NCI-H146 (cell line): ENCODE data around the gene PPIP5K1.

Source experiments
- DNase-seq: peaks from one replicate; lab custom pipeline; 2025; lab: John Stamatoyannopoulos, UW

The PPIP5K1 gene

DNA sequence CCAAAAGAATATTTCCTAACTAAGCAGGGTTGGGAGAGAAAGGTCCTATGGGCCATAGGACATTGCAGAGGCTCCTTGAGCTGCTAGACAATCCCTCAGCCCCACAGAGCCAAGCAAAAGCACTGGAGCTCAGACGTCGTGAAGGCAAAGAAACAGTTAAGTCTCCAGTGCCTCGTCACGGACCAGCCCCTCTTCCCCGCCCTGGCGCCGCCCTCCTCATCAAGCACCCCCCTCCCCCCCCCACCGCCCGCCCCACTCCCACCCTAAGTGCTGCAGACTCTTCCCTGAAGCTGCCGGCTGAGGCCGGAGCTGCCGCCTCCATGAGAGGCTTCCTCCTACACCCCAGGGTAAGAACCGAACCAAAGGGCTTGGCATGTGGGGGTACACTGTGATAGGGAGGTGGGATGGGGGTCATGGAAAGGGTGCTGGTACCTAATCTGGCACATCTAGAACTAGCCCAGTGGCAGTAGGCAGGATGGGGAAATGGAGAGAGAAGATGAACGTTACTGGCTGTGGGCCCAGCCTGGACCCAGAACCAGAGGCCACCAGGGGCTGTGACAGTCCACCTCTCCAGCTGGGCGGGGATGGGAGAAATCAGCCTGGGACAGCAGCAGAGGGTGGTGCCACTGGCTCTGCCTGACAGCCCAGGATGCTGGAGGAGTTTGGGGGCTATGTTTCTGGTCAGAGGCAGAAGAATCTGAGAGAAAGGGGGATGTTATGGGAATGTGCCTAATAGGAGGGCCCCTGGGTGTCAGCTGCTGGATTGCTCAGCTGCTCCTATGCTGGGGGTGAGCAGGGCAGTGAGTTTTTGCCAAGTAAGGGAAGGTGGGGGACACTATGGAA, 72.4 kb downstream of the PPIP5K1 start, which contains the start of gene MAP1A:
MAP1A (plus strand) TSS at position 255 of the 843 bp plus-strand sequence. CDS start 3,866 bp downstream, outside the sequence.
- DNase-seq = peak; percentile 48

- no peak for DNase-seq
Measured at GRCh38 chr15:43516801-43517353, 73.1 kb downstream of the PPIP5K1 start.

- no peak for DNase-seq
Measured at GRCh38 chr15:43516185-43516584, 73.8 kb downstream of the PPIP5K1 start.

DNA sequence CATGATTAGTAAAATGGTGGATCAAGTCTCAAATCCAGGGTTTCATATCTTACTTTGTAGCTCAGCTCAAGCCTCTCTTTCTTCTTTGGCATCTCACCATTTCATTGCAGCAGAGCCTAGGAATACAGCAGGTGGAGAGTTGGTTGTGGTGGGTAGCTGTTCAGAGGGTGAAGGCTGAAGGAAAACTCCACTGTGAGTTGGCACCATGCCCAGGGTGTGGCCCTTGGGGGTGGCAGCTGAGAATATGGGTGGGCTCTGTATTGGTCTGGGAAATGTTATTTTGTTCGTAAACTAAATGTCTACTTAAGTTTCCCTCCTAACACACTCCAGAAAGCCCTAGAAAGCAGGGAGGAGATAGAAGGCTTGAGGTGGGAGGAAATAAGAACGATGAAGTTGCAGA, 74.3 kb downstream of the PPIP5K1 start:
- no peak for DNase-seq

- peak; percentile 36 for DNase-seq
Measured at GRCh38 chr15:43514241-43515057, 75.6 kb downstream of the PPIP5K1 start.

GRCh38 chr15:43513550-43513949, 76.5 kb downstream of the PPIP5K1 start:
- no peak for DNase-seq

- peak; percentile 62 for DNase-seq
Measured at GRCh38 chr15:43511012-43511885, 78.8 kb downstream of the PPIP5K1 start.

- DNase-seq = peak; percentile 98
Measured at GRCh38 chr15:43510200-43511011, 79.6 kb downstream of the PPIP5K1 start.

GRCh38 chr15:43509660-43510199, 80.3 kb downstream of the PPIP5K1 start:
- no peak for DNase-seq

DNA sequence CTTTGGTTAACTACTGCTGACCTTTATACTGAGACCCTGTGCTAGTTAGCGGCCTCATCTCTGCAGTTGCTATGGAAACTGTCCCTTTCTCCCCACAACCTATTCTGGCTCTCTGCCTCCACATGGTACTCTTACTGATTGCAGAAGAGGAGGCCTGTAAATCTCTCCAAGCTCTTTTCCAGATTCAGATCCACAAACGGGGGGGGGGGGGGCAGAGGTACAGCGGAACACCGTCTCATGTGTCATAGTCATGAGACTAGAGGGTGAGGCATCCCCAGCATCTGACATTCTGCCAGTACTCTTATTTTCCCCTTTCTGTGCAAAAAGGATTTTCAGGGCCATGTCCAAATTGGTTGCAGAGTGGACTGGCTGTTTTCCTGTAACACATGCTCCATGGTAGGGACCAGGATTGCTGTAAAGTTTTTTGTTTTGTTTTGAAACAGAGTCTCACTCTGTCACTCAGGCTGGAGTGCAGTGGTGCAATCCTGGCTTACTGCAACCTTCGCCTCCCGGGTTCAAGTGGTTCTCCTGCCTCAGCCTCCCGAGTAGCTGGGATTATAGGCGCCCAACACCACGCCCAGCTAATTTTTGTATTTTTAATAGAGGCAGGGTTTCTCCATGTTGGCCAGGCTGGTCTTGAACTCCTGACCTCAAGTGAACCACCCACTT, 80.9 kb downstream of the PPIP5K1 start:
- peak; percentile 14 for DNase-seq

GRCh38 chr15:43508421-43508820, 81.6 kb downstream of the PPIP5K1 start:
- no peak for DNase-seq

DNA sequence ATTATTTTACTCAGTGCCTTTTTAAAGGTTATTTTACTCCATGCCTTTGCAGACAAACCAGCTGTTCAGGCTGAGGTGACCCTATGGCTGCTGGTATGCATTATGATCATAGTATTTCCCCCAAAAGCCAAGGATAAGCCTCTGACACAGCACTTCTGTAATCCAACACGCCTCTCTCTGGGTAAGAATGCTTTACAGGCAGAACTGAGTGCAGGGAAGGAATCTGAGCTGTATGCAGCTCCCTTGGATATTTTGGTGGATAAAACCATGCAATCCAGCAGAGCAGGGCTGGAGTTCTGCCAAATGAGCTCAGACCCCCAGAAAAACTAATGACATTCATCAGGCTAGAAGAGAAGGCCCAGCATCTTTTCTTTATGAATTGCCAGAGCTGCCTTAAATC, 84.3 kb downstream of the PPIP5K1 start:
- no peak for DNase-seq

- no peak for DNase-seq
Measured at GRCh38 chr15:43499635-43500034, 90.4 kb downstream of the PPIP5K1 start.

DNA sequence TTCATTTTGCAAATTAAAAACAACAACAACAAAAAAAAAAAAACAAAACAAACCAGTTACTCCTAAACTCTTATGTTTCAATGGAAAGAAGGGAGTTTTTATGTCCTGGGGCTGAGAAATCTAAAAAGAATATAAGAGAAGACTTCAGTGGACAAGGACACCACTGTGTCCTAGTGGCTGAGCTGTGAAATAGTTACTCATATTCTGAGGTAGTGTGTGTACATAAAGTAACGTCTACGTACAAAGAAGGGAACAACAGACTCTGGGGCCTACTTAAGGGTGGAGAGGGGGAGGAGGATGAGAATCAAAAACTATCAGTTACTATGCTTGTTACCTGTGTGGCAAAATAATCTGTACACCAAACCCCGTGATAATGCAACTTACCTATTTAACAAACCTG, 91.0 kb downstream of the PPIP5K1 start:
- no peak for DNase-seq

DNA sequence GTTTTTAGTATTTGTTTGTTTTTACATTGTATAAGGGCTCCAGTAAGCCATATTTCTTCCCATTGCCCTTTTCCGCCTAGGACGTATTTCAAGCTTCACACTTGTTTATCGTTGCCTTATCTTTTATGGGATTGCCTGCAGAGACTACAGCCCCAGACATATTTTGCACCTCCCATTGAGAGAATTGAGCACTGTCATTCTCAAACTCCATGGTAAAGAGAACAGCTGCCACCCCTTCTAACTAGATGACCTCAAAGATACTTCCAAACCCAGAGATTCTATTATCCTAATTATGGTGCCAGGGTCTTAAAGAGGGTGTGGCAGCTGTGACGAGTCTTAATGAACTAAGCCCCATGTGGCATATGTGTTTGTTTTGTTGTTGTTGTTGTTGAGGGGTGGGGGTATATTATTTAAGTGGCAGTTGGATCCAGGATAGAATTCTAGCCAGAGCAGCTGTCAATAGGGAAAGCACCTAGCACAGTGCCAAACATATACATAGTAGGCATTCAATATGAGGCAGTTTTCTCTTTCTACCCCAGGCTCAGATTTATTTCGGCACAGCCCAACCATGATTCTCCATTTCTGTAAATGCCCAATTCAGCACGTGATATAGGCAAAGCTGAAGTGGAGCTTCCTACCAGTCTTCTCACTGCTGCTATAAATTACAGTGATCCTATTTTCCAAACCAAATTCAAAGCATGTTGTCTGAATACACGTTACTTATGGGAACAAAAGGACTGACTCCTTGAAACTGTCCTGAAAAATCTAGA, 96.1 kb downstream of the PPIP5K1 start:
- no peak for DNase-seq

DNA sequence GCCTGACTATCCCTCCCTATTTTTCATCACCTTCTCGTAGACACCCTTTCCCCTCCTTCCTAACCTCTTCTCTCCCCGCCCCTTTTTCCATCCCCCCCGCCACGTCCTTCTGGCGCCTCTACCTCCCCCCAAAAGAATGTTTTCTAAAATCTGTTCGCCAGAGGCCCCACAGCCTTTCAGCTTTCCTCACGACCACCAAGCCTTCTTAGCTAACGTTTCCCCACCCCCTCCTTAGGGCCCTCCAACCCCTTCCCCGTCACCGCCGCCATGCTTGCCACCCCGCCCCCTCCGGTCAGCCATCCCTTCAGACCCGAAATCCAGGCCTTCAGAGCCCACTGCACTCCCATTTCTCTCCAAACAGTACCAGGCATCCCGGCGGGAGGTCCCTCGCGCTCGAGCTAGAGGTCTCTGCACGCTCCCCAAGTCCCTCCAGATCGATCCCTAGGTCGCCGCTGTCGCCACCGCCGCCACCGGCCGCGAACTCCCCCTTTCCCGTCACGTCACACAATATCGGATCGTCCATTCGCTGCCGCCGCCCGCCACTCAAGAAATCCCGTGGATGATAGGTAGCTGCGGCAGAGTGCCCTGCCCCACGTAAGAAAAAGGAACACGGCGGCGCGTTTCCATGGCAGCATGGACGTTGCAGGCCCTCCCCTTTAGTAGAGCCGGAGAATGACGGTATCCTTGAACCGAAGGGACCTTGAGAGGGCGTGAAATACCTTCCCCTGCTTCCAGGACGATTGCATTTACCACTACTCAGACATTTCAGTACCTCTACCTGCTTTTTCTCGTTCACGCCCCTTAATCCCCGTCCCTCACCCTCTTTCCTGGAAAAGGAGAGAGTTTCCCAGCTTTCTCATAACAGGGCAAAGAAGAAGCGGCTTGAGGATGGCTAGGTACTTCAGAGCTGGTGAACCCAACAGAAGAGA, 97.1 kb downstream of the PPIP5K1 start, which contains the start of gene TP53BP1:
TP53BP1 (minus strand) TSS at position 484 of the 929 bp plus-strand sequence; CDS start at position 371, 113 bp downstream.
- DNase-seq = peak; percentile 89

DNA sequence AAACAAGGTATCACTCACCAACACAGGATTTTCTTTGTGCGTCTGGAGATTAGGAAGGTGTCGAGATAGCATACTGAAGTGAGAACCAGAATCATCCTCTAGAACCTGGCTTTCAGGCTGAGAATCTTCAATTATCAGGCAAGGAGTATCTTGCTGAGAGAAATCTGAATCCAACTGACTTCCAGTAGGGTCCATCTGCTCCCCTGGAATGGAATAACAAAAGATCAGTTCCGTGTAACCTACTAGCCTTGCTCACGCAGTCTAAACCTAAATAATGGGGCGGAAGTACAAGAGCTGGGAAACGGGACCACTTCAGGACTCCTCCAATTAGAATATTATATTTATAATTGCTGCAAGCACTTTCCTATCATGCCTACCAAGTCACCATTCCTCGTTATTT, 97.7 kb downstream of the PPIP5K1 start:
- DNase-seq = no peak

GRCh38 chr15:43489191-43489590, 100.8 kb downstream of the PPIP5K1 start:
- peak; percentile 28 for DNase-seq
